Endothelial cell (in vitro differentiated cells): ENCODE measurements around the gene TDRD5. TPM values are rescaled to one million over a fixed set of nuclear protein-coding genes. Genes with fewer than 3 reads are reported as not detected.

Experiments used
- DNase-seq: peaks from one replicate; pipeline ENCODE4 v3.0.0; 2021; ENCODE audit warnings: low spot score
- H3K27ac Mint-ChIP-seq: one replicate; pipeline ENCODE4 v1.8.0; 2021; ENCODE audit warnings: mixed read lengths, inconsistent platforms; ENCODE audit not compliant: unreplicated experiment
- H3K27me3 Mint-ChIP-seq: one replicate; pipeline ENCODE4 v1.8.0; 2021; ENCODE audit warnings: mild to moderate bottlenecking, moderate library complexity, mixed read lengths, inconsistent platforms; ENCODE audit not compliant: unreplicated experiment
- H3K36me3 Mint-ChIP-seq: one replicate; pipeline ENCODE4 v1.8.0; 2021; ENCODE audit warnings: mild to moderate bottlenecking, low read depth, mixed read lengths, inconsistent platforms; ENCODE audit not compliant: unreplicated experiment
- H3K4me1 Mint-ChIP-seq: one replicate; pipeline ENCODE4 v1.8.0; 2021; ENCODE audit warnings: mild to moderate bottlenecking, mixed read lengths, inconsistent platforms; ENCODE audit not compliant: unreplicated experiment
- H3K4me3 Mint-ChIP-seq: one replicate; pipeline ENCODE4 v1.8.0; 2021; ENCODE audit warnings: mild to moderate bottlenecking, mixed read lengths, inconsistent platforms; ENCODE audit not compliant: unreplicated experiment
- H3K9me3 Mint-ChIP-seq: one replicate; pipeline ENCODE4 v1.8.0; 2021; ENCODE audit warnings: mixed read lengths, inconsistent platforms; ENCODE audit not compliant: unreplicated experiment
- CTCF ChIP-seq: fragments of 200-600 bp; sonication (generic); IDR thresholded peaks from one replicate; pipeline ENCODE4 v1.5.0; 2021; ENCODE audit warnings: antibody characterized with exemption; ENCODE audit not compliant: unreplicated experiment
- total RNA-seq: library from RNA; stranded (reverse); fragmentation: NEBNext Ultra II Directional; extraction: Animal tissue kit (Norgen Biotek cat#: 25700); gene quantifications from one replicate; pipeline ENCODE4 v1.2.1, GENCODE V29; 2021; ENCODE audit not compliant: unreplicated experiment

Gene TDRD5
- total RNA-seq, 1 donor from 2014 or later: not detected

- DNase-seq: peak; percentile 27
- H3K27ac Mint-ChIP-seq: no peak within 1 kb of the TSS
- peaks cover 2% of the 10 kb centered on the region for H3K36me3 Mint-ChIP-seq
- no peaks in the 10 kb centered on the region for H3K4me1 Mint-ChIP-seq
- TF ChIP-seq CTCF: no peak
- no peaks in the 10 kb centered on the region for H3K9me3 Mint-ChIP-seq
- peaks cover 4% of the 10 kb centered on the region for H3K27me3 Mint-ChIP-seq
- no peak within 1 kb of the TSS for H3K4me3 Mint-ChIP-seq
These were observed 15.9 kb upstream of the TDRD5 start, which contains the start of gene NPHS2 for GRCh38 chr1:179575497-179576314. Gene NPHS2 (minus strand): TSS chr1:179575948. CDS start chr1:179575864, 84 bp downstream.

- no peak for DNase-seq
- H3K4me1 Mint-ChIP-seq: no peaks in the 10 kb centered on the region
- H3K4me3 Mint-ChIP-seq: no peak overlapping the region
- peaks cover 4% of the 10 kb centered on the region for H3K27me3 Mint-ChIP-seq
- no peak overlapping the region for H3K27ac Mint-ChIP-seq
- no peak for TF ChIP-seq CTCF
- no peaks in the 10 kb centered on the region for H3K36me3 Mint-ChIP-seq
- no peaks in the 10 kb centered on the region for H3K9me3 Mint-ChIP-seq
These were observed 15.1 kb upstream of the TDRD5 start for GRCh38 chr1:179576509-179576908.

GRCh38 chr1:179583771-179584320 is 7.8 kb upstream of the TDRD5 start:
- no peaks in the 10 kb centered on the region for H3K36me3 Mint-ChIP-seq

GRCh38 chr1:179586107-179586823 is 5.4 kb upstream of the TDRD5 start:
- peak; percentile 62 for TF ChIP-seq CTCF
- Mint-ChIP-seq H3K27ac (no peak overlapping the region), H3K4me1 (no peaks in the 10 kb centered on the region), H3K9me3 (no peaks in the 10 kb centered on the region), H3K36me3 (no peaks in the 10 kb centered on the region), H3K27me3 (no peaks in the 10 kb centered on the region), H3K4me3 (no peak overlapping the region)
- DNase-seq: peak; percentile 72

More at GRCh38 chr1:179583771-179584320, 7.8 kb upstream of the TDRD5 start:
- no peak for TF ChIP-seq CTCF
- DNase-seq: no peak
- Mint-ChIP-seq H3K4me1 (no peaks in the 10 kb centered on the region), H3K9me3 (no peaks in the 10 kb centered on the region), H3K4me3 (no peak overlapping the region), H3K27ac (no peak overlapping the region), H3K27me3 (no peaks in the 10 kb centered on the region)

GRCh38 chr1:179587336-179587735 is 4.3 kb upstream of the TDRD5 start:
- Mint-ChIP-seq H3K4me1 (no peaks in the 10 kb centered on the region), H3K27me3 (no peaks in the 10 kb centered on the region), H3K9me3 (no peaks in the 10 kb centered on the region), H3K4me3 (no peak overlapping the region), H3K27ac (no peak overlapping the region), H3K36me3 (no peaks in the 10 kb centered on the region)
- DNase-seq: no peak
- no peak for TF ChIP-seq CTCF
